ENCODE results near the gene LAMA5.

The LAMA5 gene

DNA sequence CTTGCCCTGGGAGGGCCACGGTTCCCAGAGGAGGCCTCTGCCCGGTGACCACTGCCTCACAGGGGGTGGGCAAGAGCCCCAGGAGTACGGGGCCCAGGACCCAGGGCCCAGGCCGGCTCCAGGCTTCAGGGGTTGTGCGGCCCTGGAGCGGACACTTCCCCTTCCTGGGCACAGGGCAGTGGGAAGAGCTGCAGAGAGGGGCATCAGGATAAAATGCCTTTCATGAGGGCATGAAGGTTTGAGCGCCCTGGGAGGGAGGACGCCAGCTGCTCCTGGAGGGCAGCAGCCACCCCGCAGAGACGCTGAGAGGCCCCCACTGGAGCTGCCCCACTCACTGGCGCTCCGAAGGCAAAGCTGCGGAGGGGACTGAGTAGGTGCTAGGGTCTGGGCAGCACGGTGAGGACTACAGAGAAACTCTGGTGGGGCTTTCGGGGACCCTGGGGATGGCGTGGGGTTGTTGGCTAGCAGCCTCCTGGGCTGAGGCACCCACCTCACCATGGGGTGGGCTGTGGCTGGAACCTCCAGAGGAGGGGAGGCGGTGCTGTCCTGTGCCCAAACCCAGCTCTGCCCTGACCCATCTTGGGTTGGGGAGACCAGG lies 10.4 kb downstream of the LAMA5 start:
- no peak for DNase-seq

DNA sequence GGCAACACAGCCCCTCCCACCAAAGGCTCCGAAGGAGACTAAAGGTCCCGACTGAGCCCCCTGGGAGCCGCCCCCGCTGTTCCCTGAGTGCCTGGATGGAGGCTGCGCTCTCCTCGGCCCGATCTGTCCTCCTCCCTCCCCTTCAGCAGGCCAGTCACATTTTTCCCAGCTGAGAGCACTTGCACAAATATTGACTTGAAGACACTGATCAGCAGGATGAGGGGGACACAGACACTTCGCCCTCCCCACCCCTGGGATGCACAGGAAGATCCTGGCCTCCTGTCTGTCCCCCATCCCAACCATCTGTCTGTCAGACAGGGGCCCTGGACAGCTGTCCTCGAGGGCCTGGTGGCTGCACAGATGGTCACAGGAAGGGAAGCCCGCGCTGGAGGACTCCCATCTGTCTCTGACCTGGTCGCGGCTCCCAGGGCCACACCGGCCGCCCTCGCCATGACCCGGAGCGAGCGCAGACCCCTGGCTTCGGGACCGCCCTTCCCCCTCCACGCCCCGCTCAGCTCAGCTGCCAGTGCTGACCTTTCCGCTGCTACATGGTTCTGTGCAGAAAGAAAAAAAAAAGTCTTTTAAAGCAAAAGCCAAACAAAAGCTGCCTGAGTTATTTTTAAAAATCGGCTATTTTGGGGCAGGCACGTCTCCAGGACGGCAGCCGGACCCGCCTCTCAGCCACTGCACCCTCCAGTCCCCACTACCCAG lies 11.1 kb downstream of the LAMA5 start:
- DNase-seq: no peak

DNA sequence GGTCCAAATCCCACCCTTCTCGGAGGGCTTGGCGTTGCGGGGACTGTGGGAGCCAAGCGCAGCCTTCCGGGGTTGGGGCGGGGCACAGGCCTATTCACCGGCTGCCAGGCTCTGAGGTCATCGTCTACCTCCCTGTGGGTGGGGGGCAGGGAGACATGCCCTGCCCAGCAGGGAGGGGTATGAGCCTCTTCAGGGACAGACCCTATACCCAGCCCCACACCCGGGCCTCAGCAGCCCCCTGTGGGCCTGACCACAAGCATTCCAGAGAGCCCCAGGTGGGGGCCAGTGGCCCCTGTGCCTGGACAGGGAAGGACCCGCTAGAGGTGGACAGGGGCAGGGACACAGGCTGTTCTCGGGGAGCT lies 11.6 kb downstream of the LAMA5 start:
- no peak for DNase-seq

DNA sequence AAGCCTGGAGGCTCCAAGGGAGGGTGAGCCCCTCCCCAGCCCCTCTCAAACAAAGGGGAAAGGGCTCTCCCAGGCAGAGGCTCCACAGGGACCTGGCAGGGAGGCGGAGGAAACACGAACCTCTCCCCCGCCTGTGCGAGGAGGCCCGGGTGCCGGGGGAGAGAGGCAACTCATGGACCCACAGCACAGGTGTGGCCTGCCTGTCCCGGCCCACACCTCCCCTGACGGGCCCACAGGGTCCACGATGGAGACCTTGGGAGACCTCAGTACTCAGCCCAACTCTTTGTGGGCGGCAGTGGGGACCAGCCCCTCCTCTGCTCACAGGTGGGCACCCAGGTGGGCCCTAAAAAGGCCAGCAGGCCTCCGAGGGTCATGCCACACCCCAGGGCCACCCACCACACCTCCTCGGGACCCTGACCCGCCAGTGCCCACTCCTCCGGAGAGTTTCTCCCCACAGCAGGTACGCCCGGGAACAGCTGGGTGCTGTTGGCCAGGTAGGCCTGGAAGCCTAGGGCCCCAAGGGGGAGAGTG lies 12.2 kb downstream of the LAMA5 start:
- DNase-seq: no peak

DNA sequence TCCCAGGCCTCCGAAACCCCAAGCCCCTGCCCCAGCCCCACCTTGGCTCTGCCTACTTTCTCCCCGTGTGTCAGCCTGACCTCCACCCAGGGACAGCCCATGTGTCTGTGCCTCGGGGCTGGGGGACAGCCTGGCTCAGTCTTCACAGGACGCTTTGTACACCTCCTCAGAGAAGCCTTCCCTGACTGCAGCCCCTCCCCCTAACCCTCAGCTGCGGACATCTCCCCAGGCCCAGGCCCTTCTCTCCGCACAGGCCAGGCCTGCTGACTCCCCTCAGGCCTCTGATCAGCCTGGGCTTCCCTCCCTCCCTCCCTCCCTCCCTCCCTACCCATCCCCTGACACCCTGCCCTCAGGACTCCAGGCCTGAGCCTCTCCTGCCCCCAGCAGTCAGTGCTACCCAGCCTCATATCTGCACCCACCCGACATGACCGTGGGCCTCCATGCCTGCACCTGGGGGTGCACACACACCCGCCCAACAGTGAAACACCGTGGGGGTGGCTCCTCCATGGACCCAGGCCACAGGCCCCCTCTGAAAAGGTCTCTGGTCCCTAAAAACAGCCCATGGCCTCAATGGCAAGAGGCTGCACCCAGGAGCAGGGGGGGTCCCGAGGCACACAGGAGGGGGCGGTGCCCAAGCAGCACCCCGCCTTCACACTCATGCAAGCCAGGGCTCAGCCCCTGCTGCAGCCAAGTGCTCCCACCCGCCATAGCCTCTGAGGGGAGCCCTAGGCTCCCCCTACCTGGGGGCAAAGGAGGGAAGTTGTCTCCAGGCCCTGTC lies 12.9 kb downstream of the LAMA5 start:
- DNase-seq: no peak

DNA sequence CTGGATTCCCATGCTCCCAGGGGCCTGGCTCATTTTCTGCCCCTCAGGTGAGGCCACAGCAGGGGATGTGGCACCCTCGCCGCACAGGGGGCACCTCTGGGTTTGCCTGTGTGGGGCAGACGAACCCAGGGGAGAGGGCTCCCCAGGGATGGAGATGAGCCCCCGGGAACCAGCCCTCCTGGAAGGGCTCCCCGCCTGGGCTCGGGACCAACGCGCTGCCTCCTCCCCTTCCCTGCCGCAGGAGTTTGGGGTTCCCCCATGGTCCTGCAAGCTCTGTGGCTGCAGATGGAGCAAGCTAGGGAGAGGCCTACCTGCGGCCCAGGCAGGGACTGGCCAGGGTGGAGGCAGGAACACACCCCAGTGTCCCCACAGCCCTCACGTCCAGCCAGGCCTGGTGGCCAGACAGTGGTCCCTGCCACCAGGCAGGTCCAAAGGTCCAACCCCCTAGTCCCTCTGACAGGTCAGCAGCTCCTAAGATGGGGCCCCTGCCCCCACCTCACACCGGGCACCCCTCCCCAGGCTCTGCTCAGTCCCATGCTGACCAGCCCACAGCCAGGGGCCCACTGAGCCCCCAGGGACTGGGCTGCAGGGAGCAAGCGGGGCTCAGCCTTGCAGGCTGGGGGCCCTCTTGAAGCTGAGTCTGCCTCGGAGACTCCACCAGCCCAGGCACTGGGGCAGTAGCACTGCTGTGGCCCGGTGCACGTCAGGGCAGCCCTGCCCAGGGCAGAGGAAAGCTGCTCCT lies 13.7 kb downstream of the LAMA5 start:
- DNase-seq: no peak

DNA sequence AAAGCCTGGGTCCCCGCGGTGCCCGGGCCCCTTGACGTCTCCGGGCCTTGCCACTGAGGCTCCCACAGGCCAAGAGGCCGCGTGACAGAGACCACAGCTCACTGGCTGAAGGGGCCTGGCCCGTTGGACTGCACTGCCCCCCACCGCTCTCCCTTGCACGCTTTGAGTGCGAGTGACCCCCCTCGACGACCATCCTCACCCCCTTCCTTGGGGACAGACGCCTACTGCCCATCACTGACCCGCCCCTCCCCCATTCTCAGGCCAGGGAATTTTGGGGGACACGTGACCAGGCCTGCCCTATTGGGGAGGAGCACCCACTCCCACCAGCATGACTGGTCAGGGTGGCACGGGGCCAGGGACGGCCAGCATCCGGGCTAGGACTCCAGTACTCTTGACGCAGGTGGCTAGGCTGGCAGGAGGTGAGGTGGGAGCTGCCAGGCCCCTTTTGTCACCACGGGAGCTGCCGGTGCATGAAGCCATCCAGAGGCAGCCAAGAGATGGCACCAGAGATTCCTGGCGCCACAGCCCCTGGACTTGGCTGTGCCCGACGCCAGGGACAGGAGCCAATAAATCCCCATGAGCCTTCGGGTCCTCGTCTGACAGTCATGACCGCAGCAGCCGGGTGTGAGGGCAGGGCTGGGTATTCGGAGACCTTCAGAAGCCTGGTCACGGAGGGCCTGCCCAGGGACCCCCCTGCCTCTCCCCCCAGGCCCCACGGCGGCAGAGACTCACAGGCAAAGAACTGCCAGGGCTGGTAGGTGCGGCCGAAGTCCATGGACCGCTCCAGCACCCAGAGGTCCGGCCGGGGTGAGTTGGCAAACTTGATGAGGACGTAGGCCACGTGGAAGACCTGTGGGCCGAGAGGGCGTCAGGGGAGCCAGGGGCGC lies 14.5 kb downstream of the LAMA5 start:
- DNase-seq: no peak

DNA sequence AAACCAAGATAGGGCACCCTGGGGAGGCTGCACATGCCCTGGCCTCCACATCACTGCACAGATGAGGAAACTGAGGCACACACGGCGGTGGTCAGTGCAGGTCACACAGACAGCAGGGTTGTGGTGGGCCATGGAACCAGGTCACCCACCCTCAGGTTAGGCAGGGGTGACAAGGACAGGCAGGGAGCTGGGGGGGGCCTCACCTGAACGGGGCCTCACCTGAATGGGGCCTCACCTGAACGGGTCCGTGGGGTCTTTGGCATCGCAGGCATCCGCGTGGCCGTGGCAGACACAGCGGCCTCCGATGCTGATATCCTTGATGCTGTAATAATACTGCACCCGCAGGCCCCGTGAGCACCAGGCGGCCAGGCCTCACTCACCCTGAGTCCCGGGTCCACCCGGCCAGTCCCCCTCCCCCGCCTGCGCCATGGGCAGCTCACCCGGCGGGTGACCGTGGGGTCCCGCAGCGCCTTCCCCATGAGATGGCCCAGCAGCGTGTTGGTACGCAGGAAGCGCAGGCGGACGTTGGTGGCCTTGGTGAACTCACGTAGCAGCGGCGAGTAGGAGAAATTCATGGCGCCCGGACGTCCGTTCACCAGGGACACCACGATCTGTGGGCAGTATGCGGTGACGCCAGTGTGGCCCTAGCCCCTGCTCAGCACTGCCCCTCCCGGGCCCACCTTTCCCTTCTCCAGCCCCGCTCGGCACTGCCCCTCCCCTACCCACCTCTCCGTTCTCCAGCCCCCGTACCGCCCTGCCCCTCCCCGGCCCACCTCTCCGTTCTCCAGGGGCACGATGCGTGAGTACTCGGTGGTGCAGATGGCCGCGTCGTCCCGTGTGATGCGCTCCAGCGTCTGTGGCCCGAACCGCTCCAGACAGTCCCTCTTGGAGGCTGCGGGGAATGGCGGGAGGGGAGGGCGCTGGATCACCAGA lies 15.4 kb downstream of the LAMA5 start:
- DNase-seq: no peak

DNA sequence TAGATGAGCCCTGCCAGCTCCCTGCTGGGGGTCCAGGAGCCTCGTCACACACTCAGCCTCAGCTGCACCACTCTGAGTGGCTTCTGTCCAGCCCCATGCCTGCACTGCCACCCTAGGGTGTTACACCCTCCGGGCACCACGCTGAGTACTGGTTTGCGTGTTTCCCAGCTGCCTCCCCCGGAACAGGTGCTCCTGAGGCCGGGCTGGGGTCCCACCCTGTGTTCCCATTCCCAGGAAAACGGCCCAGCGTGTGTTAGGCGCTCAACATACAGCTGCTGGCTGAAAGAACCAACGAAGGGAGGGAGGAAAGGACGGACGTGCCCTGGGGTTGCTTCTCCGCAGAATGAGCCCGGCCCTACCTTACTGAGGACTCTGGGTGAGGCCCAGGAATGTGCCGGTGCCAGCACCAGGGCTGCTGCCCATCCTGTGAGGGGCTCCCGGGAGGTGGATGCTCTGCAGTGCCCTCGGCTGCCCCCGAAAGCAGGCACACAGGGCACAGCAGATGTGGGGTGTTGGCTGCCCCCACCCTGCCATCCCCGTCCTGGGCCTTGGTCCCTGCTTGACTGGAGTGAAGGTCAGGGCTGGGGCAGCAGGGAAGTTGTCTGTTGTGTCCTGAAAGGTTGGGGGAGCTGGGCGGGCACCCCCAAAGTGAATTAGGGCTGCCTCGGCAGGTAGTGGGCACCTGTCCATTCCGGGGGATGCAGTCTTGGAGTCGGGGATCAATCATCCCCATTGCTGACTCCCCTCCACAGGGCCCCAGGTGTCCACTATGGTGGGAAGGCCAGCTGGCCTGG lies 16.3 kb downstream of the LAMA5 start:
- DNase-seq: no peak

DNA sequence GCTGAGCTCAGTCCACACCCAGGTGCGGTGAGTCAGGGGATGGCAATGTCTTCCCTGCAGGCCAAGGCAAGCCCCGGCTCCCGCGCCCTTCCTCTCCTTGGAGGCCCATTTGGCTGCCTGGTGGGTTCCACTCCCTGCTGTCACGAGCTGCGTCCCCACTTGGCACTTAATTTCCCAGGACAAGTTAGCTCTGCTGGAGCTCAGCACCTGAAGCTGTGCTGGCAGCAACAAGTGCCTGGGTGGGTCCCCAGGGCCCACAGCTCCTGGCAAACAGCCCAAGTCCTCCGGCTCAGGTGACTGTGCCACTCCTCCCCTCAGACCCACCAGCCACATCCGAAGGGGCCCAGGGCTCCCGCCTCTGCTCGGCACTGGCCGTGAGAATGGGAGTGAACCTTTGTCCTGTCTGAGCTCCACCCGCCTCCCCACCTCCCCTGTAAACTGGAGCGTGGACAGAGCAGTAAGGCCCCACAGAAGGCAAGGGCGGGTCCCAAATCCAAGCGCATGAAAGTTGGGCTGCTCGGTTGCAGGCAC lies 16.9 kb downstream of the LAMA5 start:
- no peak for DNase-seq

DNA sequence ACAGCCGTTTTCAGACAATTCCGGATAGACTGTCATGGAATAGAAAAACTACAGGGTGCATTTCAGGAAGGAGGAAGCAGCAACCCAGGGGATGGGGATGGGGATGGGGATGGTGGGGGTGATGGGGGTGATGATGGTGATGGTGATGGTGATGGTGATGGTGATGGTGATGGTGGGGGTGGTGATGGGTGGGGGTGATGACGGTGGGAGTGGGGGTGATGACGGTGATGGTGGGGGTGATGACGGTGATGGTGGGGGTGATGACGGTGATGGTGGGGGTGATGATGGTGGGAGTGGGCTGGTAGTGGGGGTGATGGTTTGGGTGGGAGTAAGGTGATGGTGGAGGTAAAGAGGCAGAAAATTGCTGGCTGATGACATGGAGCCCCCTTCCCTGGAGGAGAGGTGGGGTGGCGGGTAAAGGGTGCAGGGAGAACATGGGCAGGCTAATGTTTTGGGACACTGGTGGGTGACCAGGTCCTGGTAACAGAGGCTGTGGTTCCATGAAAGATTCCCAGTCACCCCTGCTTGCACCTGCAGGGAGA lies 17.5 kb downstream of the LAMA5 start:
- DNase-seq: no peak

DNA sequence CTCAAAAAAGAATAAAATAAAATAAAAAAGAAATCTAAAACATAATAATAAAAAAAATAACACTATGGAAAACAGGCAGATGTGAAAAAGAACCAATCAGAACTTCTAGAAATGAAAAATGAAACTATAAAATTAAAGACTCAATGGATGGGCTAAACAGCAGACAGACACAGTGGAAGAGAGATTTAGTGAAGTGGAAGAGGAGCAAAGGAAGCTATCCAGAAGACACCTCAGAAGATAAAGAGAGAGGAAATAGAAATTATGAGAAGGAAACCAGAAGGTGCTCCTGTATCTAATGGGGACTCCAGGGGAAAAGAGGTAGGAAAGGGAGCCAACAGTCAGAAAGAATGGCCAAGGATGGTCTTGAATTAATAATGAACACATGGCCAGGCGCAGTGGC lies 18.5 kb downstream of the LAMA5 start:
- no peak for DNase-seq

DNA sequence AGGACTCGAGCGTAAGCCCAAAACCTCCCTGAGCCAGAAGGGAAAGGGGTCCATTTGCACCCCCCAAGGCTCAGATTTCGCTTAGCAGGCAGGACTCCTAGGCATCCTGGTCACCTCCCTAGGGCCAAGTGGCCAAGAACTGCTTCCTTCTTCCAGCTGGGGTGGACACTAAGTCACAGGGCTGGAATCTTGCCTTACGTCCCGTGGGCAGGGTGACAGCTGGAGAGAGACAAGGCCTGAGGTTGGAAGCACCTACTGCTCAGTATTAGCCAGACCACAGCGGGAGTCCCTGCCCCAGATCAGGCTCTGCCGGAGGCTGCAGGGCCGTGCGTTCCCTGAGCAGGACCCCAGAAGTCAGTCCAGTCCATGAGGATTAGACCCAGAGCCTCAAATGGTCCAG lies 19.7 kb downstream of the LAMA5 start:
- no peak for DNase-seq

DNA sequence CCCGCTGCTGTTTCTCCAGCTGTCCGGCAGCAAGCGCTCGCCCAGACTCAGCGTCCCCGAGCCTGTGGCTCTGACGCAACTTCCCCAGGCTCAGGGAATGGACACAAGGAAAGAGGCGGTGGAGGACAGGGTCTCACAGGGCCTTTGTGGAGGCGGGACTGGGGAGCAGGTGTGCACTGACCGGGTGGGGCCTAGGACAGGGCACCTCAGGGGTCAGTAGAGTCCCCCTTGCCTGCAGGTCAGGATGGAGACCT lies 20.0 kb downstream of the LAMA5 start:
- DNase-seq: no peak

DNA sequence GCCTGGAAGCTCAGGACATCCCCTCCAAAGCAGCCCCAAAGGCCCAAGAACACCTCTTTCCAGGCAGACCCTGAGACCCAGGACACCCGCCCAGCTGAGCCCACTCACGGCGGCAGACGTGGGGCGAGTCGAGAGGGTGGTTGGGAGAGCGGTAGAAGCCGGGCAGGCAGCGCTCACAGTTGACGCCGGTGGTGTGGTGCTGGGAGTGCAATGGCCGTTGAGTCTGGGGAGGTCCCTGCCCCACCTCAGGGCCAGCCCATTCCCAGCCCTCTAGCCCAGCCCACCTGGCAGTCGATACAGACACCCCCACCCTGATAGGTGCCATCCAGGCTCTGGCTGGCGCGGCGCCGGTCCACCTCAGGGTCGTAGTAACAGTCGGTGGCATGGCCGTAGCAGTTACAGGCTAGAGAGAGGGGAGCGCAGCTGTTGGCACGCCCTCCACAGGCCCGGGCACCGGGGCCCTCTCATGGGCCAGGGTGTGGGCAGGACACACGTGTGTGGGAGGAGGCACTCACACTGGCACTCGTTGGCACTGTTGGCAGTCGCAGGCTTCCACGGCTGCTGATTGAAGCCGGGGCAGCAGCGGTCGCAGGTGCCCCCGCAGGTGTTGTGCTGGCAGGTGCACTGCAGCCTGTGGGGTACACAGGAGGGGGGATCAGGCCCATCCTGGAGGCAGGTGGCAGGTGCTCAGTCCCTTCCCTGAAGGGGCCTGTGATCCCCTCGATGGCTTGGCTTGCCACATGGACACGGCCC lies 20.5 kb downstream of the LAMA5 start:
- DNase-seq: no peak

DNA sequence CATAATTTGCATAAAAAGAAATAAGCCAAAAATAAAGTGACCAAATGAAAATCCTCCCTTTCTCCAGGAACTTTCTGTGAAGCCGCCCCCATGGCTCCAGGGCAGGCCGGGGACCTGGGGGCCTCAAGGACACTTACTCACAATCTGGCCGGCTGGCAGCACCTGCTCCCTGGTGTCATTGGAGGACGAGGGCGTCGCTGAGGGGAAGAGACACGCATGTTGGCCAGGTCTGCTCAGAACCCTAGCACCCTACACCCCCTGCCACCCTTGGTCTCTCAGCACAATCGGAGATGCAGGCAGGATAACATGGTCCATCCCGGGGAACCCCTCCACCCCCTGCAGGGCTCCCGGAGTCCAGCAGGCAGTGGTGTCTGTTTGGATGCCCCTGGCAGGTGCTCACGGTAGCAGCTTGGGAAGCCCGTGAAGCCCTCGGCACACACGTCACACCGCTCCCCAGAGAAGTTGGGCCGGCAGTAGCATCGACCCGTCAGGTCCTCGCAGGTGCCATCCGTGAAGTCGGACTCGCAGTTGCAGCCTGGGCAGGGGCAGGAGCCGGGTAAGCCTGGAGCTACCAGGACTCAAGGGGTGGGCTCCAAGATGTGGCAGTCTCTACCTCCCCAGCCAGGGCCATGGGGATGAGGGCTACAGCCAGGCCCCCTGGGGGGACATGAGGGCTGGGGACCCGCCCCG lies 21.3 kb downstream of the LAMA5 start:
- no peak for DNase-seq

DNA sequence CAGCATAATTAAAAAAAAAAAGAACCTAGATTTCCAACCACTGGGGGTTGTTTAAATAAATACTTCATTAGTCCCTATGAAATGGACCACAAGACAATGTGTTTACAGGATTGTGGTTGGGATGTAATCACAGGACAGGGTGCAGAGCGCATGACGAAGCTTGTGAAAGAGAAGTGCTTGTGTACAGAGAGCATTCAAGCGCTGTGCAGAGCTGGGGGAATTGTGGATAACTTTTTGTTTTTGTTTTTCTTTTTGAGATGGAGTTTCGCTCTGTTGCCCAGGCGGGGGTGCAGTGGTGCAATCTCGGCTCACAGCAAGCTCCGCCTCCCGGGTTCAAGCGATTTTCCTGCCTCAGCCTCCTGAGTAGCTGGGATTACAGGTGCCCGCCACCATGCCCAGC lies 22.3 kb downstream of the LAMA5 start:
- DNase-seq: no peak

DNA sequence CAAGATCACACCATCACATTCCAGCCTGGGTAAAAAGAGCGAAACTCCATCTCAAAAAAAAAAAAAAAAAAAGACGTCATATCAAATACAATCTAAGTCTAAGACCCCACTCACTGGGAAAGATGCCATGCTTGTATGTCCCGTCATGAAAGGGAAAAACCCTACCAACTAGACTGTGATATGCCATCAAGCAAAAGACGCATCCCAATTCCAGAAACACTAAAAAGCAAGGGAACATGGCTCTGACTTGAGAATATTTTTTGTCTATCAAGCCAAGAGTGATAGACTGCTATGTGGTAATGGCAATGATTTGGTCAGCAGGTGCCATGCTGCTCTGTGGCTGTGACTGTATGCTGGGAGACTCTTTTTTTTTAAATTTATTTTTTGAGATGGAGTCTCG lies 23.0 kb downstream of the LAMA5 start:
- no peak for DNase-seq

DNA sequence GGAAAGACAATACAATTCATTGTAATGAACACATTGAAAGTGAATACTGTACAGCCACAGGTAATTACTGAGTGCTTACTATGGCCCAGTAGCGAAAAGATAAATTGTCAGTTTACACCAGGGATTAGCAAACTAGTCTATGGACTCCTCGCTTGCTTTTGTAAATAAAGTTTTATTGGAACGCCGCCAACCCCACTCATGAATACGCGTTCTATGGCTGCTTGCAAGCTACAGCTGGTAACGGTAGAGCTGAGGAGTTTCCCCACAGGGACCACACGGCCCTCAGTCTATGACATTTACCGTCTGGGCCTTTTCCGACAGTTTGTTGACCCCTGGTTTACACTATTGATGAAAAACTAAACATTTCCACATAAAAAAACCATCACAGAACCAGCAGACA lies 24.2 kb downstream of the LAMA5 start:
- DNase-seq: no peak
